ENCODE measurements around the gene MEF2C. TPM values are rescaled to one million over a fixed set of nuclear protein-coding genes. Genes with fewer than 3 reads are reported as not detected.

The MEF2C gene
- polyA plus RNA-seq, 6 donors from 2014 or later, result 402 to 547 (median 433) TPM

- Mint-ChIP-seq H3K36me3 (peaks cover 9 to 15% of the 10 kb centered on the region in 2 donors), H3K9me3 (no peaks in the 10 kb centered on the region), H3K4me3 (peak overlapping the region; percentile 84 to 100 (median 99)), H3K4me1 (peaks cover 32 to 41% (median 34%) of the 10 kb centered on the region in 3 donors), H3K27me3 (no peaks in the 10 kb centered on the region), H3K27ac (peak overlapping the region; percentile 81 to 99 (median 97))
- ATAC-seq (ENCODE audit: low read depth in 2 of 2), result no peak
- no peak for DNase-seq
These were observed 1.6 kb upstream of the MEF2C start for GRCh38 chr5:88884608-88884877.

GRCh38 chr5:88883836-88884607 is 1.0 kb upstream of the MEF2C start:
- DNase-seq (peak; percentile 67), ATAC-seq (ENCODE audit: low read depth in 2 of 2) (peak; percentile 36 to 39)
- Mint-ChIP-seq H3K36me3 (peaks cover 9 to 15% of the 10 kb centered on the region in 2 donors), H3K4me3 (peak overlapping the region; percentile 84 to 100 (median 99)), H3K4me1 (peaks cover 29 to 41% (median 35%) of the 10 kb centered on the region in 3 donors), H3K9me3 (no peaks in the 10 kb centered on the region), H3K27ac (peak overlapping the region; percentile 88 to 99 (median 98)), H3K27me3 (no peaks in the 10 kb centered on the region)

DNA sequence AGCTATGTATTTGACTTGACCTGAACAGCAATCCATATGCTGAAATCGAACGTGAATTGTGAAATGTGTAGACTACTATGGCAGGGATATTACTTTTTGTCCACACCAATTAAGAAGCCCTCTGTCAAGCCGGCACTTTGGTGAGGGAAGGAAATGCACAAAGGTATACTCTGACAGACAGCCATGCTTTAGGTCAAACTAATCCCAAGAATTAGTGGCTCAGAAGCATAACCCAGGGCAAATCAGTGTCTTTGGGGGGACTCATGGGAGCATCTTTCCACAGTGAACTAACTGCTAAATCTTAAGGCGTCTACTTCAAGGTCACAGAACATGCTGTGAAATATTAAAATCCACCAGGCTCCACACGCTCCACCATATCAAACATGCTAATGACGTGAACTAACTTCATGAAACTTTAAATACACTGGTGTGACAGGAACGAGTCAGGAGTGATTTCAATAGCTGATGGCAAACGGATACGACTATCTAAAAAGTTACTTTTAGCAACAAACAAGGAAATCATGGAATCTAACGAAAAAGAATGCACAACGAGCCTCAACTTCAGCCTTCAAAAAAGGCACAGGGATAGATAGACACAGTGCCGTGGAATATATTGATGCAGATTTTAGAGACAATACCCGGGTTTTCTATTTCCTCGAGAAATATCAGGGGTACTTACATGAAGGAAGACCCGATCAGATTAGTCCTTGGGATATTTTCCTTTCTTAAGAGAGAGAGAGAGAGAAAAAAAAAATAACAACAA is 527 bp downstream of the MEF2C start:
- Mint-ChIP-seq H3K9me3 (no peaks in the 10 kb centered on the region), H3K27ac (peak overlapping the region; percentile 88 to 99 (median 98))

DNA sequence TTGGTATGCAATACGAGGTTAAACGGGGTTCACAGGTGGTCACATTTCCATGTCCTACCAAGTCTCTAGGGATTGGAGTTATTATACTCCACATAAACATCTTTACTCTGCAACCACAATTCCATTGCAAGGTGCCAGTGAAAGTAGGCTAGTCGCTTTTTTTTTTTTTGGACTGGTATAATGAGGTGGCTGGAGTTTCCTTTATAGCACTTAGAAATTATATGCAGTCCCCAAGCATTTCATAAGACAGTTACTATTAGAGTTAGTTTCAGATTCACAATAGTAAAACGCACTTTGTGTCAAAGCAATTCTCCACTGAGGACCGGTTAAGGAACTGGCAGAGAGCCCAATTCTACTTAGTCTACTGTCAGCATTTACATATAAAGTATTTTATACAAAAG is 1.4 kb downstream of the MEF2C start:
- H3K4me1 Mint-ChIP-seq, result peaks cover 21 to 38% (median 36%) of the 10 kb centered on the region in 3 donors
- no peaks in the 10 kb centered on the region for H3K27me3 Mint-ChIP-seq

More for the DNA sequence above, 527 bp downstream of the MEF2C start:
- H3K36me3 Mint-ChIP-seq, result peaks cover 9 to 22% of the 10 kb centered on the region in 2 donors
- ATAC-seq (ENCODE audit: low read depth in 2 of 2), result peak in 1 of 2 donors; percentile 6
- H3K4me1 Mint-ChIP-seq, result peaks cover 21 to 38% (median 34%) of the 10 kb centered on the region in 3 donors
- no peak for DNase-seq
- peak overlapping the region; percentile 84 to 100 (median 99) for H3K4me3 Mint-ChIP-seq
- H3K27me3 Mint-ChIP-seq, result no peaks in the 10 kb centered on the region

GRCh38 chr5:88880201-88880600 is 2.8 kb downstream of the MEF2C start:
- Mint-ChIP-seq H3K4me3 (peak overlapping the region; percentile 81 to 100 (median 96)), H3K27me3 (no peaks in the 10 kb centered on the region), H3K27ac (peak overlapping the region in 5 of 6 donors; percentile 27 to 86 (median 72)), H3K36me3 (peaks cover 9 to 22% of the 10 kb centered on the region in 2 donors), H3K9me3 (no peaks in the 10 kb centered on the region), H3K4me1 (peaks cover 25 to 44% (median 38%) of the 10 kb centered on the region in 3 donors)
- no peak for ATAC-seq (ENCODE audit: low read depth in 2 of 2)
- DNase-seq, result no peak

More for the DNA sequence above, 1.4 kb downstream of the MEF2C start:
- H3K9me3 Mint-ChIP-seq, result no peaks in the 10 kb centered on the region
- DNase-seq (peak; percentile 22), ATAC-seq (ENCODE audit: low read depth in 2 of 2) (peak; percentile 18 to 19)
- H3K4me3 Mint-ChIP-seq, result peak overlapping the region; percentile 84 to 100 (median 99)
- H3K36me3 Mint-ChIP-seq, result peaks cover 9 to 22% of the 10 kb centered on the region in 2 donors
- H3K27ac Mint-ChIP-seq, result peak overlapping the region; percentile 63 to 99 (median 86)

DNA sequence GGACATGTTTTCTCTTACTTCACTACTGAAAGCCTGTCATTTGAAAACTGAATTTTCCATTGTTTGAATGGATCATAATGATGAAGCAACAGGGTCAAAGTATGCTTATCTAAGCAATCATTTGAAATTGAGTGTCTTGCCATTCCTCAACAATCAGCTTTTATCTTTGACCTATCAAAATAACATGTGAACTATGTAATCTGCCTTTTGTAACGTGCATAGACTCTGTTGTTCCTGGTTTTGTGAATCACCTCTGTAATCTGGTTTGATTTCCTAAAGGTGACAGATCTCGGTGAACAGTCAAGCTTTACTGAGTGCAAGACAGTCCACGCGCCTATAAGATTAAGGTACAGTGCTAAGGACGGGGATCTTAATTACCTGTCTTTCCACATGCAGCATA is 3.3 kb downstream of the MEF2C start:
- peaks cover 28 to 40% (median 37%) of the 10 kb centered on the region in 3 donors for H3K4me1 Mint-ChIP-seq
- no peak for DNase-seq
- no peaks in the 10 kb centered on the region for H3K27me3 Mint-ChIP-seq
- peaks cover 9 to 22% of the 10 kb centered on the region in 2 donors for H3K36me3 Mint-ChIP-seq
- no peak for ATAC-seq (ENCODE audit: low read depth in 2 of 2)
- H3K4me3 Mint-ChIP-seq, result peak overlapping the region; percentile 81 to 100 (median 96)
- no peaks in the 10 kb centered on the region for H3K9me3 Mint-ChIP-seq
- peak overlapping the region in 5 of 6 donors; percentile 40 to 79 (median 71) for H3K27ac Mint-ChIP-seq

GRCh38 chr5:88878976-88879375 is 4.0 kb downstream of the MEF2C start:
- peaks cover 9 to 22% of the 10 kb centered on the region in 2 donors for H3K36me3 Mint-ChIP-seq
- ATAC-seq (ENCODE audit: low read depth in 2 of 2), result no peak
- H3K4me3 Mint-ChIP-seq, result peak overlapping the region; percentile 12 to 97 (median 76)
- peak overlapping the region in 1 of 6 donors; percentile 70 for H3K27ac Mint-ChIP-seq
- no peaks in the 10 kb centered on the region for H3K9me3 Mint-ChIP-seq
- no peak for DNase-seq
- no peaks in the 10 kb centered on the region for H3K27me3 Mint-ChIP-seq
- H3K4me1 Mint-ChIP-seq, result peaks cover 28 to 38% (median 31%) of the 10 kb centered on the region in 3 donors

DNA sequence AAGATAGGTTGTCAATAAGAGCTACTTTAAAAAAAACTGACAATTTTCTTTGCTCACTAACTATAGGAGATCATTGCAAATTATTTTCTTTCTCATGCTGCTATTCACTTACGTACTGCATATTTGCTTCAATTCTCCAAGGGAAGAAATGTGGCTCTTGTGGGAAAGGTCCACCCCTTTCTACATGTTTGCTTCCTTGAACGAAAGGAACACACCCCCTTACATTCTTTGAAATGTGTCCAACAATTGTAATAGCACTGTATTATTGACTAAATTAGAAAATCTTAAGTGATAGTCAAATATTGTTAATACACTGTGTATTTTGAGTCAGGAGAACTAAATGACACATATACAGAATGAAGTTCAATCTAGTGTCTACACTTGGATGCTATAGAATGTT is 5.2 kb downstream of the MEF2C start:
- Mint-ChIP-seq H3K4me1 (peaks cover 38 to 45% (median 39%) of the 10 kb centered on the region in 3 donors), H3K4me3 (peak overlapping the region; percentile 61 to 97 (median 82)), H3K27me3 (no peaks in the 10 kb centered on the region), H3K36me3 (peaks cover 11 to 28% of the 10 kb centered on the region in 2 donors), H3K27ac (peak overlapping the region in 5 of 6 donors; percentile 39 to 89 (median 81)), H3K9me3 (no peaks in the 10 kb centered on the region)
- DNase-seq (no peak), ATAC-seq (ENCODE audit: low read depth in 2 of 2) (no peak)

DNA sequence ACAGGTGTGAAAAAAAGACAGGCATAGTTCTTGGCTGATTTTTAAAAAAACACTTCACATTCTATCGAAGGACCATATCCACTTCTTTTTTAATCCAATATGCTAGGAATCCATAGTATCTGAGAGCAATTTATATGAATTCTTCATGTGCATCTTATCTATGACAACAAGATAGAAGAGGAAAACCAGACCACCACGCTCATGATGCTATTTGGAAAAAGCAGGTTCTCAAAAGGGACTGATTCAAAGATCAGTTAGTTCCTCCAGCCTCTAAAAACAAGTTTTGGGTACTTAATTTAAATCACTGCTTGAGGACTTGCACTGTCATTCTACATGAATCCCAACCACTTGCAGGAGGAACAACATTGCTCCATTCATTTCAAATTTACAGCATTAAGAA is 6.3 kb downstream of the MEF2C start:
- Mint-ChIP-seq H3K27ac (peak overlapping the region in 4 of 6 donors; percentile 28 to 84 (median 66)), H3K36me3 (peaks cover 7 to 23% of the 10 kb centered on the region in 2 donors), H3K4me3 (peak overlapping the region; percentile 48 to 84 (median 82)), H3K27me3 (no peaks in the 10 kb centered on the region), H3K4me1 (peaks cover 40 to 47% (median 41%) of the 10 kb centered on the region in 3 donors), H3K9me3 (no peaks in the 10 kb centered on the region)
- ATAC-seq (ENCODE audit: low read depth in 2 of 2) (no peak), DNase-seq (no peak)

- H3K36me3 Mint-ChIP-seq, result peaks cover 7 to 23% of the 10 kb centered on the region in 2 donors
- ATAC-seq (ENCODE audit: low read depth in 2 of 2) (peak; percentile 64 to 75), DNase-seq (no peak)
- no peaks in the 10 kb centered on the region for H3K27me3 Mint-ChIP-seq
- peak overlapping the region; percentile 65 to 87 (median 80) for H3K4me3 Mint-ChIP-seq
- H3K9me3 Mint-ChIP-seq, result no peaks in the 10 kb centered on the region
- peaks cover 45 to 50% (median 47%) of the 10 kb centered on the region in 3 donors for H3K4me1 Mint-ChIP-seq
- peak overlapping the region; percentile 1 to 86 (median 64) for H3K27ac Mint-ChIP-seq
These were observed 7.4 kb downstream of the MEF2C start for GRCh38 chr5:88875341-88876234.

DNA sequence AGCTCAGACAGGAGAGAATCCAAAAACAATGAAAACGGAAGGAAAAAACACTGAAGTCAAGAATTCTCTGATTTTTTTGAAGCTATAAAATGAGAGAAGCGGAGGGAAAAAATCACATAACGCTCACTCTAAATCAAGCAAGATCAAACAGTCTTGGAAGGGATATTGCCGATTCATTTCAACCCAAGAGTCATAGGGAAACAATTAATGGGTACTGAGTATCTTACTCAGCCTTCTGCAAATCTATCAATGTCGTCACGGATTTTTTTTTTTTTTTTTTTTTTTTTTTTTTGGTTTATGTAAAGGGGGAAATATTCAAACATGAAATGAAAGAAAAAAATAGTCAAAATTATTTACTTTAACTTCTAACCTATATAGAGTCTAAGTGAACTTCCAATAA is 9.5 kb downstream of the MEF2C start:
- Mint-ChIP-seq H3K4me1 (peaks cover 40 to 56% (median 55%) of the 10 kb centered on the region in 3 donors), H3K27ac (peak overlapping the region; percentile 16 to 92 (median 59)), H3K4me3 (peak overlapping the region in 7 of 8 donors; percentile 0 to 89 (median 45))

DNA sequence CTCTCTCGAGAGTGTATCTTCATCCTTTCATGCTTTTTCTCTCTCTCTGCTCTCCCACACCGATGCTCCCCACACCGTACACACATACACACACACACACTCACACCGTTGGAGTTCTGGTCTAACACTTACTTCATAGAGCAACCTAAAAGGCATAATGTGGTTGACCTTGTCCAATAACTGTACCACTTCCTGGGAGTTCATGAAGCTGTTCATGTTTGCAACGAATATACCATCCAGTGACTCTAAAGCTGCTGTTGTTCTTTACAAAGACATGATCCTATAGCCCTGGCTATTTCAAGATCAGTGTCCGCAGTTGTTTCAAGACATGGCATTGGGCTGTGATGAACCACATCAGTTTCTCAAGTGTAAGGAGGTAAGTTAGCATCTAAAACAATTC is 10.0 kb downstream of the MEF2C start:
- H3K4me1 Mint-ChIP-seq, result peaks cover 37 to 55% (median 54%) of the 10 kb centered on the region in 3 donors
- peaks cover 7 to 10% of the 10 kb centered on the region in 2 donors for H3K36me3 Mint-ChIP-seq
- no peaks in the 10 kb centered on the region for H3K9me3 Mint-ChIP-seq
- H3K27ac Mint-ChIP-seq, result peak overlapping the region; percentile 16 to 92 (median 59)
- peak overlapping the region; percentile 19 to 89 (median 39) for H3K4me3 Mint-ChIP-seq
- ATAC-seq (ENCODE audit: low read depth in 2 of 2) (no peak), DNase-seq (no peak)
- no peaks in the 10 kb centered on the region for H3K27me3 Mint-ChIP-seq

More for the DNA sequence above, 9.5 kb downstream of the MEF2C start:
- Mint-ChIP-seq H3K9me3 (no peaks in the 10 kb centered on the region), H3K27me3 (no peaks in the 10 kb centered on the region), H3K36me3 (peaks cover 7 to 14% of the 10 kb centered on the region in 2 donors)
- ATAC-seq (ENCODE audit: low read depth in 2 of 2) (no peak), DNase-seq (no peak)

All from naive B cell (primary cell).